GM23338 (cell line): Measurements from ENCODE around the gene TIMM9. TPM values are rescaled to one million over a fixed set of nuclear protein-coding genes. Genes with fewer than 3 reads are reported as not detected.
A peak's percentile ranks its signal among the peaks of the same experiment; 100 is the strongest.
"Not testable (repeated sequence)": the region's sequence is repeated elsewhere in the genome, so short reads cannot be mapped to it uniquely, and the experiment has no call there.

ENCODE experiments used
- ATAC-seq: fragments of 200-7000 bp; cut with Tn5 transposase; 3 replicates; pipeline ENCODE4 v1.9.1; 2020
- DNase-seq: peaks from one replicate; pipeline ENCODE4 v3.0.0-alpha.2; 2015; ENCODE audit warnings: low spot score
- H2AFZ ChIP-seq: fragments of 200-600 bp; sonication (generic); 2 replicates; pipeline ENCODE4 v1.8.0; 2016; ENCODE audit warnings: antibody characterized with exemption, mild to moderate bottlenecking, moderate library complexity
- H3F3A ChIP-seq: fragments of 200-600 bp; sonication (generic); replicated peaks from 2 replicates; pipeline ENCODE4 v1.8.0; 2017; ENCODE audit warnings: antibody characterized with exemption, mixed run types, low read depth
- H3K27ac ChIP-seq: fragments of 200-600 bp; sonication (generic); 2 replicates; pipeline ENCODE4 v1.6.1; 2016; ENCODE audit warnings: low read depth
- H3K27me3 ChIP-seq: fragments of 200-600 bp; sonication (generic); 2 replicates; pipeline ENCODE4 v1.8.0; 2016; ENCODE audit warnings: mild to moderate bottlenecking, mixed run types, moderate library complexity; ENCODE audit not compliant: insufficient read depth
- H3K36me3 ChIP-seq: fragments of 200-600 bp; sonication (generic); 2 replicates; pipeline ENCODE4 v1.8.0; 2016; ENCODE audit warnings: mild to moderate bottlenecking; ENCODE audit not compliant: insufficient read depth
- H3K4me1 ChIP-seq: fragments of 200-600 bp; sonication (generic); 2 replicates; pipeline ENCODE4 v1.8.0; 2016; ENCODE audit warnings: mild to moderate bottlenecking, moderate library complexity; ENCODE audit not compliant: insufficient read depth
- H3K4me2 ChIP-seq: fragments of 200-600 bp; sonication (generic); 2 replicates; pipeline ENCODE4 v1.7.1; 2017; ENCODE audit warnings: mixed run types
- H3K4me3 ChIP-seq: fragments of 200-600 bp; sonication (generic); 2 replicates; pipeline ENCODE4 v1.6.1; 2016; ENCODE audit warnings: mixed run types
- H3K79me2 ChIP-seq: fragments of 200-600 bp; sonication (generic); replicated peaks from 2 replicates; pipeline ENCODE4 v1.8.0; 2017; ENCODE audit warnings: mild to moderate bottlenecking; ENCODE audit not compliant: insufficient read depth
- H3K9me2 ChIP-seq: fragments of 200-600 bp; sonication (generic); 2 replicates; pipeline ENCODE4 v1.8.0; 2017; ENCODE audit not compliant: insufficient read depth
- H4K20me1 ChIP-seq: fragments of 200-600 bp; sonication (generic); replicated peaks from 2 replicates; pipeline ENCODE4 v1.8.0; 2017; ENCODE audit warnings: mild to moderate bottlenecking; ENCODE audit not compliant: insufficient read depth
- H3K27ac Mint-ChIP-seq: 2 replicates; pipeline ENCODE4 v1.8.0; 2020; ENCODE audit warnings: inconsistent platforms, mild to moderate bottlenecking, moderate library complexity, mixed read lengths
- H3K27me3 Mint-ChIP-seq: 3 replicates; pipeline ENCODE4 v1.8.0; 2022; ENCODE audit warnings: low read depth, mild to moderate bottlenecking, moderate library complexity, mixed read lengths, inconsistent platforms; ENCODE audit not compliant: insufficient read depth, poor library complexity
- H3K36me3 Mint-ChIP-seq: 3 replicates; pipeline ENCODE4 v1.8.0; 2021; ENCODE audit warnings: low read depth, mild to moderate bottlenecking, inconsistent platforms, moderate library complexity, mixed read lengths
- H3K4me1 Mint-ChIP-seq: 3 replicates; pipeline ENCODE4 v1.8.0; 2020; ENCODE audit warnings: mild to moderate bottlenecking, inconsistent platforms, mixed read lengths
- H3K4me3 Mint-ChIP-seq: 3 replicates; pipeline ENCODE4 v1.8.0; 2021; ENCODE audit warnings: moderate library complexity, mild to moderate bottlenecking, inconsistent platforms, mixed read lengths
- H3K9me3 Mint-ChIP-seq: 3 replicates; pipeline ENCODE4 v1.8.0; 2020; ENCODE audit warnings: moderate library complexity, mild to moderate bottlenecking, inconsistent platforms, mixed read lengths
- POLR2AphosphoS5 ChIP-seq: IDR thresholded peaks from 2 replicates; pipeline ENCODE4 v1.6.1; 2016; ENCODE audit warnings: antibody characterized with exemption, low read depth
- REST ChIP-seq: IDR thresholded peaks from one replicate; pipeline ENCODE4 v1.6.1; 2018; ENCODE audit warnings: antibody characterized with exemption; ENCODE audit not compliant: unreplicated experiment
- STAT1 ChIP-seq: IDR thresholded peaks from one replicate; pipeline ENCODE4 v1.6.1; 2016; ENCODE audit warnings: antibody characterized with exemption; ENCODE audit not compliant: unreplicated experiment
- ZNF462 ChIP-seq: fragments of 250-450 bp; sonication (Bioruptor Pico); IDR thresholded peaks from 2 replicates; pipeline ENCODE4 v1.5.0; 2020; ENCODE audit warnings: mild to moderate bottlenecking, moderate library complexity
- polyA plus RNA-seq: library from polyadenylated mRNA; unstranded; fragments of >200 nt; fragmentation: Nextera tagmentation; extraction: Ambion mirVana; gene quantifications from 2 replicates; pipeline ENCODE4 v1.2.1, GENCODE V29; 2016
- total RNA-seq: library from RNA; depleted of rRNA; stranded (reverse); fragments of >200 nt; shearing (Covaris generic); gene quantifications from 2 replicates; pipeline ENCODE4 v1.2.3, GENCODE V29; 2014

Gene TIMM9
- total and polyA plus RNA-seq, 2 experiments from 2014 or later, result 40.3 to 146 TPM

DNA sequence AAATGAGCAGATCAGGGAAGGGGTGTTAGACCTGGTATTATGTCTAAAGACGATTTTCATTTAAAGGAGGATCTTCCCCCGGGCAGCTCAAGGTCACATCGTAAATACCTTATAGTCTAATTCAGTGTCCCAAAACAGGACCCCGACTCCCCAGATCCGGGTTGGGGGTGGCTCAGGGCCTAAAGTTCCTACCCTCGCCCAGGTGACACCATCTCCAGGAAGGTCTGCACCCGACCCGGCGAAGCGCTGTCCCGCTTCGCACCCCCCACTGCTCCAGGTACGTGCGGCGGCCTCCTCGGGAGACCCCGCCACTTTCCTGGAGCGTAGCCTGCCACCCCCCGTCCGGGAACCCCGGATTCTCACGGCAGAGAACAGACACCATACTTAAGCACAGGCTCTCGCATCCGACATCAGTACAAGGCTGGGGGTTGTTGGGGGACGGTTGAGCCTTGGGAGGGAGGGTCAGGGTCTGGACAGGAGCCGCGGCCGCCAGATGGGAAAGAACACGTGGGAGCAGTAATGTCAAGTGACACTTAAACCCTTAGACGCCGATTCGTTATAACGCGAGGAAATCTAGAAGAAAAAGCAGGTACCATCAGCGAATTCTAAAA, 556 bp downstream of the TIMM9 start:
- peaks cover 7% of the 10 kb centered on the region for H3K4me1 Mint-ChIP-seq
- peak overlapping the region; percentile 97 for H3K27ac Mint-ChIP-seq
- Histone ChIP-seq H3K9me2 (no peaks in the 10 kb centered on the region), H2AFZ (peak overlapping the region; percentile 100), H3K4me3 (peak overlapping the region; percentile 73), H4K20me1 (peaks cover 5% of the 10 kb centered on the region; the same call in 1 of the 2 replicates), H3K4me2 (peak overlapping the region; percentile 83), H3K4me1 (peaks cover 9% of the 10 kb centered on the region), H3K79me2 (peaks cover 49% of the 10 kb centered on the region), H3K36me3 (peaks cover 15% of the 10 kb centered on the region), H3F3A (0 out of 2 replicates have a peak, but pooled peaks cover 2% of the 10 kb centered on the region), H3K27me3 (no peaks in the 10 kb centered on the region), H3K27ac (peak overlapping the region; percentile 88)
- peak; percentile 80 for DNase-seq
- TF ChIP-seq POLR2AphosphoS5 (peak; percentile 73), REST (no peak), STAT1 (no peak)
- no peaks in the 10 kb centered on the region for H3K9me3 Mint-ChIP-seq
- H3K36me3 Mint-ChIP-seq, result peaks cover 24% of the 10 kb centered on the region
- H3K4me3 Mint-ChIP-seq, result peak overlapping the region; percentile 90
- H3K27me3 Mint-ChIP-seq, result peaks cover 14% of the 10 kb centered on the region
- peak; percentile 90 for ATAC-seq

- H3K36me3 Mint-ChIP-seq, result peaks cover 71% of the 10 kb centered on the region
Observed at GRCh38 chr14:58416934-58417333, 10.4 kb downstream of the TIMM9 start.

GRCh38 chr14:58415636-58416547, 11.4 kb downstream of the TIMM9 start:
- Histone ChIP-seq H3F3A (no peaks in the 10 kb centered on the region), H4K20me1 (0 out of 2 replicates have a peak, but pooled peaks cover 9% of the 10 kb centered on the region), H3K27me3 (no peaks in the 10 kb centered on the region), H3K36me3 (peaks cover 23% of the 10 kb centered on the region), H3K4me2 (no peak overlapping the region), H3K4me1 (no peaks in the 10 kb centered on the region), H2AFZ (no peak overlapping the region), H3K4me3 (no peak overlapping the region), H3K27ac (no peak overlapping the region), H3K79me2 (peaks cover 10% of the 10 kb centered on the region), H3K9me2 (no peaks in the 10 kb centered on the region)
- Mint-ChIP-seq H3K9me3 (no peaks in the 10 kb centered on the region; the same call in 2 of the 3 replicates), H3K4me3 (no peak overlapping the region), H3K4me1 (peaks cover 8% of the 10 kb centered on the region; the same call in 2 of the 3 replicates), H3K36me3 (peaks cover 70% of the 10 kb centered on the region), H3K27me3 (peaks cover 1% of the 10 kb centered on the region), H3K27ac (no peak overlapping the region)
- ATAC-seq (no peak), DNase-seq (no peak)
- no peak for TF ChIP-seq ZNF462 (CRISPR knock-in tag)

More at GRCh38 chr14:58416934-58417333, 10.4 kb downstream of the TIMM9 start:
- H3K4me3 ChIP-seq, H3K27me3 ChIP-seq, H3K4me2 ChIP-seq, H3K4me3 Mint-ChIP-seq, H3K27me3 Mint-ChIP-seq, H3K27ac ChIP-seq, H3K9me3 Mint-ChIP-seq, DNase-seq, H2AFZ ChIP-seq, H3K4me1 Mint-ChIP-seq, H3K4me1 ChIP-seq, H3K27ac Mint-ChIP-seq, H3F3A ChIP-seq, H3K9me2 ChIP-seq, ATAC-seq: not testable (repeated sequence)
- H3K79me2 ChIP-seq, result peaks cover 13% of the 10 kb centered on the region
- H4K20me1 ChIP-seq, result peaks cover 15% of the 10 kb centered on the region; the same call in 1 of the 2 replicates
- H3K36me3 ChIP-seq, result peaks cover 32% of the 10 kb centered on the region
